ENCODE measurements around the gene C7orf25.

- TF ChIP-seq CTCF (conservative IDR thresholded peaks at IDR 0.05) = no peak
- no peak for TF ChIP-seq ZFX (IDR thresholded peaks at IDR 0.05)
Measured at GRCh38 chr7:42952328-42952727, 40.5 kb upstream of the C7orf25 start.
